GM04504 (cell line): ENCODE results near the gene ATG16L1.
"Not testable (repeated sequence)": the region's sequence is repeated elsewhere in the genome, so short reads cannot be mapped to it uniquely, and the experiment has no call there.

Experiments used
- DNase-seq: peaks from one replicate; pipeline ENCODE4 v3.0.0-alpha.2; 2012; ENCODE audit warnings: low read depth

Gene ATG16L1

GRCh38 chr2:233334915-233335314 lies 83.4 kb downstream of the ATG16L1 start:
- no peak for DNase-seq

DNA sequence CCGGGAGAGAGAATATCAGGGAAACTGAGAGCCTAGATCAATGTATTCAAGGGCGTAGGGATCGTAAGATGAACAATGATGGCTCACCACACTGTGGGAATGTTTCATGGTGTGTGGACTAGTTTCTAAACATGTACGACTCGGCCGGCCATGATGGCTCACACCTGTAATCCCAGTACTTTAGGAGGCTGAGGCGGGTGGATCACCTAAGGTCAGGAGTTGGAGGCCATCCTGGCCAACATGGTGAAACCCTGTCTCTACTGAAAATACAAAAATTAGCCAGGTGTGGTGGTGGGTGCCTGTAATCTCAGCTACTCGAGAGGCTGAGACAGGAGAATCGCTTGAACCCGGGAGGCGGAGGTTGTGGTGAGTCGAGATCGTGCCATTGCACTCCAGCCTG lies 84.6 kb downstream of the ATG16L1 start:
- not testable (repeated sequence) for DNase-seq

DNA sequence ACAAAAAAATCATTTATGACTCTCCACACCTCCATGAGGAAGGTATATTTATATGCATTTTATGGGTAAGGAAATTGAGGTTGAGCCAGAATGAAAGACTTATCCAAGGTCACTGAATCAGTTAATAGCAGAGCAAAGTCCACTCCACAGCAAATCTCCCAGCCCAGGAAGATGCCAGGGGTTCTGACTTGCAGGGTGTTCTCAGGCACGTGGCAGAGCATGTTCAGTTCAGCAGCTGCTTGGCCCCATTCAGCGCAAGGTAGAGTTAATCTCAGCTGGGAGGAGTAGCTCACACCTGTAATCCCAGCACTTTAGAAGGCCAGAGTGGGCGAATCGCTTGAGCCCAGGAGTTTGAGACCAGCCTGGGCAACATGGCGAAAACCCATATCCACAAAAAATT lies 85.1 kb downstream of the ATG16L1 start:
- DNase-seq: no peak

DNA sequence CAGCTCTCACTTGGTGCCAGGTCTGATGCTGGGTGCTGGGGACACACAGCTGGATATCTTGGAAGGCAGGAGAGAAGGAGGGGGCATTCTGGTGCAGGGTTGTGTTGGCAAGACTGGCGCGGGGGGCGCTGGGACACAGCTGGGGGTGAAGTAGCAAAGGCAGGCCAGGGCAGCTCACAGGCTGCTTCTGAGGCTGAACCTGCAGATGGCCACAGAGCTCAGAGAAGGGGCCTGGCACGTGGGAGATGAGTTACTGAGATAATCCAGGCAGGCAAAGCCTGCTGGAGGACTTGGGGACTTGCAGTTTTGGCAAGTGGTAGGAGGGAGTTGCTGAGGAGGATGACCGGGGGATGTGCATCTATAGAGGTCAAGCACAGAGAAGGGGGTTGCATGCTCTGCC lies 86.6 kb downstream of the ATG16L1 start:
- DNase-seq: no peak

GRCh38 chr2:233338812-233339368 lies 87.4 kb downstream of the ATG16L1 start:
- no peak for DNase-seq

- DNase-seq: no peak
These were observed 88.0 kb downstream of the ATG16L1 start for GRCh38 chr2:233339427-233339826.

DNA sequence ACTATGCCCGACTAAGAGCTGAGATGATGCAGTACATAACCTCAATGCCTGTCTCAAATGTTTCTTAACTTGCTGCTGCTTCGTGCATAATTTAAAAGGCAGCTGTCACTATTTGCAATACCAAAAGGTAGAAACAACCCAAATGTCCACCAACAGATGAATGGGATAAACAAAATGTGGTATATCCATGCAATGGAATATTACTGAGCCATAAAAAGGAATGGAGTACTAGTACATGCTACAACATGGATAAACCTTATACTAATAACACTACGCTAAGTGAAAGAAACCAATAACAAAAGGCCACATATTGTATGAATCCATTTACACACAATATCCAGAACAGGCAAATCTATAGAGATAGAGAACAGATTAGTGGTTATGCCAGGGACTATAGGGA lies 89.8 kb downstream of the ATG16L1 start:
- DNase-seq: no peak

DNA sequence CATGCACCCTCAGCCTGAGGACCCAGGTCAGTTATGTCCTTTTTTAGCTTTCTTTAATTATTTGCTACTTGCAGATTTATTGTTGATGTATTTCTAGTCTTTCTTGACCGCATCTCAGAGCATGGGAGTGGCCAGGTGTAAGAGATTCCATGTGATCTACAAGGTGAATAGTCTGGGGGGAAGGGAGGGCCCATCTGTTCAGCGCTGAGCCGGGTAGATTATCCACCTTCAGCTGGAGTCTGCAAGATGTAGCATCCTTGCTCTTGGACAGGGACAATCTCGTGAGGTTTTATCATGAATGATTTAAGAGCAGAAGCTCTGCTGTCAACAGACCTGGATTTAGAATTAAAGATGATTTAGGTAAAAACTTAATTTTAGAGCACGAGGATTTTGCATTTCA lies 90.8 kb downstream of the ATG16L1 start:
- DNase-seq: no peak

- no peak for DNase-seq
These were observed 91.8 kb downstream of the ATG16L1 start for GRCh38 chr2:233343171-233343705.
